GM21786 (cell line): Measurements from ENCODE around the gene SEC22A.

ENCODE experiments used
- ATAC-seq: cut with Tn5 transposase; IDR thresholded peaks from one replicate; pipeline ENCODE4 v1.9.1; 2021; ENCODE audit not compliant: unreplicated experiment

SEC22A gene

GRCh38 chr3:123262226-123262625, 60.5 kb downstream of the SEC22A start:
- no peak for ATAC-seq

- ATAC-seq: no peak
These were observed 61.1 kb downstream of the SEC22A start for GRCh38 chr3:123262868-123263267.

GRCh38 chr3:123263941-123264340, 62.2 kb downstream of the SEC22A start:
- no peak for ATAC-seq

- ATAC-seq: no peak
These were observed 66.1 kb downstream of the SEC22A start for GRCh38 chr3:123267821-123268220.

DNA sequence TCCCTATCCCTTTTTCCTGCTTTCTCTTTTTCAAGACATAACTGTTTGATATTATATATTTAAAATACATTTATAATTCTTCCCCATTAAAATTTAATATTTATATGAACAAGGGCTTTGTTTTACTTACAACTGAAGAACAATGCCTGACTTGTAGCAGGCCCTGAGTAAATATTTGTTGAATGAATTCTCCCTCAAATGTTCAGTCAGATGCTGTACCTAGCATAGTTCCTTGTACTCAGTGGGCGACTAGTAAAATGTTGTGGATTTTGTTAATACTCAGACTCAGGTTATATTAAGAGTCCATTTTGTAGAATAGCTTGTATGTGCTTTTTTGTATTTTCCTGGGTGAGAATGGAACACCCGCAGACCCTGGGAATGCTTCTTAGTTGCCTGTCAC, 69.1 kb downstream of the SEC22A start:
- ATAC-seq: no peak

GRCh38 chr3:123271466-123272159, 69.9 kb downstream of the SEC22A start:
- no peak for ATAC-seq

GRCh38 chr3:123272547-123272946, 70.8 kb downstream of the SEC22A start:
- ATAC-seq: no peak

DNA sequence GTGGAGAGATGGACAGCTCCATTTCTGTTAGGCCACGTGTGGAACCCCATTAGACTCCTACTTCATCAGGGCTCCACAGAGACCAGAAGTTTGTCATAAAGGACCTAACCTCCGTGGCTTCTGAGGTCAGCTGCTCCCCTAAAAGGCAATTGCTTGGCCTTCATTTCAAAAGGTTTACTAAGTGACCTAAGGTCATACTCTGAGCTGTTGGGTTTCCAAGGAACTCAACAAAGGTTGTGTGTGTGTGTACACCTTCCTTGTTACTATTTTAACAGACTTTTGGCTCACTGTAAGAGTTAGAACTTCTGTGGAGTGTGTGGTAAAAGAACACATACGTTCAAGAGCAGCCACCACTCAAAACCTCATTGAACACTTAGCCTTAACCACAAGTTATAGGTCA, 73.9 kb downstream of the SEC22A start:
- ATAC-seq: no peak

DNA sequence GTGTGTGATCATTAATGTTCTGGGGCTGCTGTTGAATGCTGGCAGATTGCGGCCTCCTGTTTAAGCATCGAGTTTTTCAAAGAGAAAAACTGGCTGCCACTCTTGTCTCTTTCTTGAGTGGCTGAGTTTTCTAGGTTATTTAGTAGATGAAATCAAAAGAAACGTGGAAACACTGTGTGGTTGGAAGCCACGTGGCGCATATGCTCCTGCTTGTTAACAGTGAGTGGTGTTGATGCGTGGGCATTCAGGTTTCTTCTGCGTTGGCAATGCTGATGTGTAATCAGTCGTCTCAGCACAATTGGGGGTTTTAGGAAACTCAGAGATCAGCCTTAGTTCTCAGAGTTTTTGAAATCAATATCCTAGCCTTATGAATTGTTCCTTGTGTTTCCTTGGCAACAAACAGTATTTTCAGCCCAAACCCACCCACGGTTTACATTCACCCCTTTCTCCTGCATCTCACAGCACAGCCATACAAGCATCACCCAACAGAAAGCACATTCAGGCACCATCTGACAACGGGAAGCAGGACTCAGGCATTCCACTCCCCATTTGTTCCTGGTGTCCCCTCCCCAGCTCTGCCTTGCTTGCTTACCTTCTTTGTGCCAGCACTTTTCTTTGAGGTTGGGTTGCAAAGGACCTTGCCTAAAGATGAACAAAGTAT, 74.7 kb downstream of the SEC22A start:
- no peak for ATAC-seq

DNA sequence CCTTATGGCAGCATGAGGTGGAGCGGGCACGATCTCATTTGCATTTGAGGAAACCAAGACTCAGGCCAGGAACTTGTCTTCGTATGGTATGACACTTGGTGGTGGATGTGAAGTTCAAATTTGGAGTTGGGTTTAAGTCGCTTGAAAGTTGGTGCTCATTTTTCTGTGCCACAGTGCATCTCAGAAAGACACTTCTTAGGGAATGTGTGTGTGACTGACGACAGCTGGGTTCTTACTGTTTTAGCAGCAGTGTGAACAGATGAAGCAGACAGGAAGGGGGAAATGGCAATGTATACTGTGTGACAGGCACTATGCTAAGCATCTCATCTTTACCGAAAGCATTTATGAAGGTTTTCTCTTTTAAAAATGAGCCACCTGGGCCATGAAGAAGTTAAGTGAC, 75.4 kb downstream of the SEC22A start:
- ATAC-seq: no peak

DNA sequence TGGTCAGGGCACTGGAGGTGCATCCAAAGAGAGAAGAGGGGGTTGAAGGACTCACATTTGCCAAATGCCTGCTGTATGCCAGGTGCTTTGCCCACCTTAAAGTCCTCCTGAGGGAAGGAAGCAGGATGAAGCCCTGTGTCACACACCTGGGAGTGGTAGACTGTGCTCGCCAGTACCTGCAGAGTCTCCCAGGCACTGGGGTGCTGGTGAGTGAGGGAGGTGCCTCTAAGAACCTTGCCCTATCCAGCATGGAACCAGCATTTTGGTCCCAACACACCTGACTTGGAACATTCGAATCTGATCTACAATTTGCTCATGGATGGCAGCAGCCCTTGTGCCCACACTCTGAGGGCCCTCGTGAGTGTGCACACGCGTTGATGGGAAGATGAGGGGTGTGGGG, 76.7 kb downstream of the SEC22A start:
- no peak for ATAC-seq

DNA sequence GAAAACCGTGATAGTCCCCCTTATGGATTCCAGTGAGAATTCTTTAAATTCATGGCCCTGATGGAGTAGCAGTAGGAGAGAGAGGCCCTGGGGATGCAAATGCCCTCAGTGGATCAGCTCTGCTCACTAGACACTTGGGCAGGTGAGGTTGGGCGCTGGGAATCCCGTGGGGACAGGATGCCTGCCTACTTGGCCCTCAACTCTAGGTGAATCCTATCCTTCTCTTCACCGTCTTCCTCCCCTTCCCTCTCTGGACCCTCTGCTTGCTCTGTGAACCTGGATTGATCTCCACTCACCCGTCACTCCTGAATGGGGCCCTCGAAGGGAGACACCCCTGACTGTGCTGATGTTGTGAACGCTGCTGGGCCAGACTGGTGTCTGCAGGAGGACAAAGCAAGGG, 77.4 kb downstream of the SEC22A start:
- ATAC-seq: no peak

DNA sequence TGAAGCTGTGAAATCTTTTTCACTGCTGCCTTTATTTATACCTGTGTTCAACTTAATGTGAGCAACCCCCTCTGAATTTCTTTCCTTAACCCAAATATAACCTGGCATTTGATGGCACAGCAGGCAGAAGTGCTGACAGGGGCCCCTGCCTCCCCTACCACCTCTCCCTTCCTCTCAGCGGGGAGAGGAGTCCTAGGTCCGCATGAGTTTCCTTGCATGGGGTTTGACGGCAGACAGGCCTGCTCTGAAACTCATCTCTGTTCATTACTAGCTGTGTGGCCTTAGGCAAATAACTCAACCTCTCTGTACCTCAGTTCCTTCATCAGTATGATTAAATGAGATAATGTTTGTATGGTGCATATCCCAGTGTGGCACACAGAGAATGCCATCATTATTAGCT, 79.7 kb downstream of the SEC22A start:
- ATAC-seq: no peak

DNA sequence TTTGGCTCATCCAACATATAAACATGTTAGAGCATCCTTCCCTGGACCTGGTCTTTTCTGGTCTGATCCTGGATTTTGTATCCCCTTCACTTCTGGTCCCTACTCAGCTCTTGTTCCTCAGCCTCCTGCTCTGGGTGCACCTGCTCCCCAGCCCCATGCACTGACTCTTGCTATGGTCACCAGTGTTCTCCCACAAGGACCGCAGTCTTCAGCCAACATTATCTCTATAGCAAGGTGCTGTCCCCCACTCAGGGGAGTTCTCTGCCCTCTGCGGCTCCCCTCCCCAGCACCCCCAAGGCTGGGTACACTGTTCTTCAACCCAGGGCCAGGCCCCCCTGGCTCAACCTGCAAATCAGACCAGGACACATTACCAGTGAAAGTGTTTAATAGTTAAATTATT, 80.2 kb downstream of the SEC22A start:
- ATAC-seq: no peak

DNA sequence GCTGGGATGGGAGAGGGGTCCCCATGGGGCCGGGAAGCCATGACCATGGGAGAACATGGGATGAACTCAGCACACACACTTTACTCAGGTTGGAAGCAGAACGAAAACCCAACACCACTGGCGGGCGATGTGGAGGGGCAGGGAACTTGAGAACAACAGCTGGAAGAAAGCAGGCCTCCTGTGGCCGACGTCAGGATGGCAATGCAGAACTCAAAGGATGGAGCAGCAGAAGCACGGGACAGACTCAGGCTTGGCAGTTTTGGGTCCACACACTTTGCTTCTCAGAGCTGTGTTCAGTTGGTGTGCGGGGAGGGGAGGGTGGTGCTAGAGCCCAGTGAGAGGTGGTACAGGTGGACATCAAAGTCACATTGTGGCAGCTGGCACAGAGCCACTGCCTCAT, 80.7 kb downstream of the SEC22A start:
- no peak for ATAC-seq

DNA sequence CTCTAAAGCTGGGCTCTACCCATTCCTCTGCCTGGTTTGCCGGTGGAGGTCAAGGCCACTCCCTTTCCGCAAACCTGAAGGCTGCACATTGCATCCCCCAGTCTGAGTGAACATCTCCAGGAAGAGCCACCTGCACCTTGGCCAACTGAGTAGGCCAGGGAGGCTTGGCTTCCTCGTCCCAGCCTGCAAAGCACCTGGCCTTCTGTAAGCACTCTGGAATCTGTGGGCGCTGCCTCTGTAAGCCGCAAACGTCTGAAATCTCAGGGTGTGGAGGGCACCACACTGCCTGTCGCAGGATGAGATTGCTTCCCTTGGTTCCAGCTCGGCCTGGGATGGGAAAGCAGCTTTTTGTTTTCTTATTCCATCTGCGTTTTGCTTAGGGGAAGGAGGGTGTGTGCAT, 81.3 kb downstream of the SEC22A start:
- ATAC-seq: no peak

GRCh38 chr3:123283657-123284398, 82.1 kb downstream of the SEC22A start:
- ATAC-seq: no peak

DNA sequence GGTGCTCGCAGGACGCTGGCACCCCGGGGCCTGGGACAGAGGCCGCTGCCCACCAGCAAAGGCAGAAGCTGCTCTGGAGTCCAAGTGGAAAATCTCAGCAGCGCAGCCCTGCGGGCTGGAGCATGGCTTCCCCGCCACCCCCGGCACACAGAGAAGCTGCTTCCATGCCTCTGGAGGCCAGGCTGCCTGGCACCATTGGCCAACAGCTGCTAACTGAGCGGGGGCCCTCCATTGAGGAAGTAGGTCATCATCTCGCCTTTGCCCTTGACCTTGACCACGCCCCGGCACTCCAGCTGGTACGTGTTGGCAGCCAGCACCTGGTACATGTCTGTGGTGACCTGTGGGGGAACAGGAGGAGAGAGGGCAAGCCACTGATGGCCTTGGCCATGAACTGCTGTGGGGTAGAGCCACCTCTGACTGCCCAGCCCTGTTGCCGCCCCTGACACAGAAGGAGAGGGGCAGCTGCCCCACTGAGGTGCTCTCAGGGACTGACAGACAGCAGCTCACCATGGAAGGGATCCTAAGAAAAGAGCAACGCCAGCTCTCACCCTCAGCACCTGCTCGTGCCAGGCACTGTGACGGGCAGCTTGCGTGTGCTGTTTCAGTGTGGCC, 82.8 kb downstream of the SEC22A start:
- ATAC-seq: no peak

- ATAC-seq: no peak
These were observed 83.3 kb downstream of the SEC22A start for GRCh38 chr3:123285066-123285465.

DNA sequence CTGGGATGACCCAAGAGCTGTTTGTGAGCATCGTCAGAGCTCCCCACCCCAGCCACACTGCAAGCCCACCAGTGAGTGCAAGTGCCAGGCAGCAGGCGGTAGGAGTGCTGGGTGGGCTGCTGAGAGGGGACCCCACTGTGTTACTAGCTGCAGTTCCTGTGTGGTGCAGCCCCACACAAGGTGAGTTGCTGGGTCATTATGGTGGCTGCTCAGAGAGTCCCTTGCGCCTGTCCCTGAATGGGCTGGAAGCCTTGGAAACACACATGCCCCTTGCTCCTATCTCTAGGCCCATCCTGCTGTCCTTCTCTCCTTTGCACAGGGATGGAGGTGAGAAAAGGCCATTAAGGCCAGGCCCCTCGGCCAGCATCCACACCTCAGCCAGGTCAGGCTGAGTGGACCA, 83.7 kb downstream of the SEC22A start:
- ATAC-seq: no peak

GRCh38 chr3:123285931-123286307, 84.2 kb downstream of the SEC22A start:
- ATAC-seq: no peak
